Psoas muscle (tissue), 8 donors: ENCODE data around the gene C5orf63. TPM values are rescaled to one million over a fixed set of nuclear protein-coding genes. Genes with fewer than 3 reads are reported as not detected.

Experiments used
- ATAC-seq, 4 donors: fragments of 200-7000 bp; cut with Tn5 transposase; one replicate each; pipeline ENCODE4 v1.9.1; 2020; ENCODE audit warnings: moderate library complexity in 3 of 4, mild to moderate bottlenecking in 2 of 4
- DNase-seq, 2 donors: peaks; one replicate each; pipeline ENCODE4 v3.0.0-alpha.2; 2020
- H3K27ac ChIP-seq: fragments of 200-600 bp; one replicate; pipeline ENCODE4 v1.8.0; 2022
- H3K27me3 ChIP-seq, 3 donors: fragments of 200-600 bp in 1 of 3; one replicate each; pipeline versions ENCODE4 v1.6.1 to v1.8.0; 2013 to 2022; ENCODE audit warnings: low read length in 2 of 3, mild to moderate bottlenecking in 2 of 3, moderate library complexity in 1 of 3; ENCODE audit not compliant: insufficient read depth in 3 of 3
- H3K36me3 ChIP-seq, 2 donors: fragments of 200-600 bp in 1 of 2; one replicate each; pipeline versions ENCODE4 v1.6.1 to v1.8.0; 2013 to 2022; ENCODE audit warnings: low read depth in 1 of 2, mild to moderate bottlenecking in 1 of 2, moderate library complexity in 1 of 2; ENCODE audit not compliant: insufficient read depth in 1 of 2
- H3K4me1 ChIP-seq: fragments of 200-600 bp; one replicate; pipeline ENCODE4 v1.8.0; 2022
- H3K4me3 ChIP-seq: fragments of 200-600 bp; one replicate; pipeline ENCODE4 v1.8.0; 2022; ENCODE audit warnings: mild to moderate bottlenecking
- H3K9me3 ChIP-seq: fragments of 200-600 bp; one replicate; pipeline ENCODE4 v1.8.0; 2022
- CTCF ChIP-seq: fragments of 200-600 bp; IDR thresholded peaks from one replicate; pipeline ENCODE4 v1.8.0; 2022; ENCODE audit warnings: antibody characterized with exemption
- WGBS, 3 donors: extraction: QIAGEN DNeasy Blood & Tissue Kit; methylation state at CpG; one replicate each; pipeline versions ENCODE4 v1.1.6 to v1.1.7; 2013; 5-methylcytosine and 5-hydroxymethylcytosine counted together
- intact Hi-C, 2 donors: fragments of 100-400 bp; cut with DNase I; formaldehyde crosslinking; loops; one replicate each; pipeline versions ENCODE4 v1.11.0 to v1.14.2; 2022
- polyA plus RNA-seq, 3 donors: library from polyadenylated mRNA; stranded (reverse); fragments of 200-250 nt; gene quantifications; one replicate each; pipeline ENCODE4 v1.2.3, GENCODE V29; 2013
- total RNA-seq, 4 donors: library from RNA; stranded (reverse); fragmentation: NEBNext Ultra II Directional in 2 of 4; extraction: Animal tissue kit (Norgen Biotek cat#: 25700) in 2 of 4; gene quantifications; one replicate each; pipeline versions ENCODE4 v1.2.1 to v1.2.4, GENCODE V29; 2021 to 2023
- donor health status: healthy with polysubstance abuse.
- donor health status: DM: no; HTN: no; CAD: no; lungs with moderate emphysema.
- donor health status: Bipolar disorder and iron deficiency.
- donor health status: healthy.
- donor health status: DM: yes; HTN: yes; CAD: no.
- donor health status: DM: no; HTN: no; CAD: no.
- donor health status: DM: no; HTN: no; CAD: no.
- donor health status: DM: yes; HTN: yes; CAD: no.

C5orf63 gene
- total and polyA plus RNA-seq, 7 donors, result 2.4 to 7.6 (median 6.4) TPM

DNA sequence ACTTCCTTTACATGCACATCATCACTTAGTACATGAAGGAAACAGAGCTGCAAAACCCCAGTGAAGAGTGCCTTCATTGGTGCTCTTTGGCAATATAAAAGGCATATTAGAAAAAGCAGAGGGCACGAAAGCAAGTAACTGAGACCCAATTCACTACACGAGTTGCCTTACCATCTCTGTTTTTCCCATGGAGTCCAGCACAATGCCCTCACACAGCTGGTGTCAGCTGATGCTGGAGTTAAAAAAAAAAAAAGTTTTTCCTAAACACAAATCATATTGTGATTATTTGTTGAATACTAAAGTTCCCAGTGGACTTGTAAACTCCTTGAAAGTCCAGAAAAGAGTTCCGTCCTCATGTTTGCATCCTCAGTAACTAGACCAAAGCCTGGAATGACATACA, 68.6 kb downstream of the C5orf63 start:
- peaks cover 26% of the 10 kb centered on the region for H3K4me1 ChIP-seq
- no peak for TF ChIP-seq CTCF
- ATAC-seq, result no peak
- no peak for DNase-seq
- H3K4me3 ChIP-seq, result no peak overlapping the region
- WGBS, 3 donors, result 49 to 66% (median 54%) methylated on average over 3 of the region's 3 CpGs
- H3K36me3 ChIP-seq, result no peaks in the 10 kb centered on the region
- H3K27me3 ChIP-seq, result no peaks in the 10 kb centered on the region
- H3K27ac ChIP-seq, result no peak overlapping the region
- H3K9me3 ChIP-seq, result no peaks in the 10 kb centered on the region
- intact Hi-C loops, result no loop called here

DNA sequence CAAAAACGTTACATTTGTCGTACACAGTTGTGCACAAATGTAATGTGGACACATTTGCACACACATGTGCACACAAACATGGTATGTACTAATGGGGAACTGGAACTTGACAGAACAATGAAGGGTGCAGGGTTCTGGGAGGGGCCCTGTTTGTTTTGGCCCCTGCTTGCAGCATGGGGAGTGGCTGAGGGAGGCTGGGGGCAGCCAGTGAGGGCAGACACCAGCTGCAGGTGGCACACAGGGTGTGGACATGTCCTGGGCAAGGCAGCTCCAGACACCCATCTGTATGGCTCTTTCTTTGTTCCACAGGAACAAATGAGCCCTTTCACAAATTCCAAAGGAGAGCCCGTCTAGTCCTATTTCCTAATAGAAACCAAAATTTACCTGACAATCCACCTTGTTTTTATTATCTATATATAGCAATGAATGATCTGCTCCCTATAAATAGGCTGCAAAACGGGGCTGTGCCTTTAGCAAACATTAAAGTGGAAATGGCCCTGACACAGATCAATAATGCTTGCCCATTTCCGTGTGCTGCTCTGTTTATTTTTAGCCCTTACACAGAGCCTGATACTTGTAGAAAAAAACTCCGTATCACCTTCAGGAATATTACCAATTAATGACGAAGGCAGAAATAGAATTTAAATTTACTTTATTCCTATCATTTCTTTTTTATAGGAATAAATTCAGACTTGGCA, 69.4 kb downstream of the C5orf63 start:
- Histone ChIP-seq H3K27me3 (no peaks in the 10 kb centered on the region), H3K27ac (no peak overlapping the region), H3K4me3 (no peak overlapping the region), H3K4me1 (peaks cover 26% of the 10 kb centered on the region), H3K9me3 (no peaks in the 10 kb centered on the region), H3K36me3 (no peaks in the 10 kb centered on the region)
- no peak for TF ChIP-seq CTCF
- WGBS, 3 donors, result 48 to 60% (median 49%) methylated on average over 7 of the region's 7 CpGs
- intact Hi-C loops, result no loop called here
- ATAC-seq (no peak), DNase-seq (no peak)

DNA sequence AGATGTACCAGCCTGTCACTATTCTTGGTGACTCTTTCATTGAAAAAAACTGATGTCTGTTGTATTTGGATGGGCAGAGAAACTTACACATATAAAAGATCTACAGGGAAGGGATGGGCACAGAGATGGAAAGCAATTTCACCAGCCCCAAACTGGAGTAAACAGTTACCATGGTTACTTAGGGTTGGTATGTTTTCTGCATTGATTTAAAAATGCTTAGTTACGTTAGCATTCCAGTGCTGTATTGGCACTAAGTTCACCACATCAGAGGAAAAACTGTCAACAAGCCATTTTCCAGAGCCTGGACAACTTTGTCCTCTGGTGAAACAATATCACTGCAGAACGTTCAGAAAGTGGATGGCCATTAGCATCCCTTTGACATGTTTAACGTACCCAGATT, 70.9 kb downstream of the C5orf63 start:
- DNase-seq, result no peak
- no peaks in the 10 kb centered on the region for H3K27me3 ChIP-seq
- no peak overlapping the region for H3K4me3 ChIP-seq
- H3K36me3 ChIP-seq, result no peaks in the 10 kb centered on the region
- H3K27ac ChIP-seq, result no peak overlapping the region
- no peaks in the 10 kb centered on the region for H3K9me3 ChIP-seq
- H3K4me1 ChIP-seq, result peaks cover 31% of the 10 kb centered on the region
- no peak for TF ChIP-seq CTCF
- intact Hi-C loops, result no loop called here
- 46 to 59% (median 49%) methylated on average over 3 of the region's 3 CpGs for WGBS, 3 donors
- ATAC-seq, result no peak

DNA sequence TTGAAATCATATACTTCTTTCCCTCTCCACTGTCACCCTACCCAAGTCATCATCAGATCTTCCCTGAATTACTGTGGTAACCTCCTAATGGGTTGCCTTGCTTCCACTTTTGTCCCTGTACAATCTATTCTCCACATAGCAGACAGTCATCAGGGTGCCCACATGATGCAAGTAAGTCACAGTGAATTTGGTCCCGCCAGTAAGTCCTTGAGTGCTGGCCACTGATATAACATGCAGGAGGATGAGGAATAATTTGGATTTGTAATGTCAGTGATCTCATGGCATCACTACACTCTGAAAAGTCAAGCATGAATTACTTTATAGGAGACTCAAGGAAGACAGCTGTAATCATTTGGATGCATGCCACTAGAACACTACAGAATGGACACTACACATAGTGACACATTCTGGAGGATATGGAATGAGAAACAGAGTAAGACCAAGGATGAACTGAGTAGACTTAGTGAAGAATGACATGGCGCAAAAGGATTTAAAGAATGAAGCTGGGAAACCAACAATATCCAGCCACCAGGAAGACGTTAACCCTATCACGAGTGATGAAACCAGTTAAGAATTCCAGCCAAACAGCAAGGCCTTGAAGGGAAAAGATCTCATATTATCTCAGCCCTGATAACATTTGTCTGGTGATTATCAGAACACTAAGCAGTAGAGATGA, 71.5 kb downstream of the C5orf63 start:
- WGBS, 3 donors, result 43 to 68% (median 52%) methylated on average over 4 of the region's 4 CpGs
- Histone ChIP-seq H3K4me3 (no peak overlapping the region), H3K36me3 (no peaks in the 10 kb centered on the region), H3K9me3 (no peaks in the 10 kb centered on the region), H3K27ac (peak overlapping the region; percentile 10), H3K4me1 (peaks cover 25% of the 10 kb centered on the region), H3K27me3 (no peaks in the 10 kb centered on the region)
- DNase-seq, result no peak
- peak in 3 of 4 donors; percentile 20 to 70 (median 69) for ATAC-seq
- intact Hi-C loops, result no loop called here
- no peak for TF ChIP-seq CTCF

Other genes starting within 250 kb of the C5orf63 start
- gene MARCHF3, start 42.9 kb downstream of the C5orf63 start, total RNA-seq, result 10 to 100 TPM in 2 of 4 donors, 1 to 10 TPM in 2; 9.2 to 16.2 (median 12.4) TPM
- 10 to 100 TPM in 2 of 3 donors, 1 to 10 TPM in 1; 6.0 to 22.0 (median 12.0) TPM for gene MARCHF3, start 42.9 kb downstream of the C5orf63 start, polyA plus RNA-seq
- 10 to 100 TPM in 2 of 4 donors, 1 to 10 TPM in 2; 1.6 to 23.6 (median 7.9) TPM for gene MEGF10, start 217.3 kb upstream of the C5orf63 start, total RNA-seq
- 1 to 10 TPM in 2 of 3 donors, under 1 TPM in 1; 0.68 to 2.2 (median 1.2) TPM for gene MEGF10, start 217.3 kb upstream of the C5orf63 start, polyA plus RNA-seq